Measurements from ENCODE around the gene SCN2A.

SCN2A gene

DNA sequence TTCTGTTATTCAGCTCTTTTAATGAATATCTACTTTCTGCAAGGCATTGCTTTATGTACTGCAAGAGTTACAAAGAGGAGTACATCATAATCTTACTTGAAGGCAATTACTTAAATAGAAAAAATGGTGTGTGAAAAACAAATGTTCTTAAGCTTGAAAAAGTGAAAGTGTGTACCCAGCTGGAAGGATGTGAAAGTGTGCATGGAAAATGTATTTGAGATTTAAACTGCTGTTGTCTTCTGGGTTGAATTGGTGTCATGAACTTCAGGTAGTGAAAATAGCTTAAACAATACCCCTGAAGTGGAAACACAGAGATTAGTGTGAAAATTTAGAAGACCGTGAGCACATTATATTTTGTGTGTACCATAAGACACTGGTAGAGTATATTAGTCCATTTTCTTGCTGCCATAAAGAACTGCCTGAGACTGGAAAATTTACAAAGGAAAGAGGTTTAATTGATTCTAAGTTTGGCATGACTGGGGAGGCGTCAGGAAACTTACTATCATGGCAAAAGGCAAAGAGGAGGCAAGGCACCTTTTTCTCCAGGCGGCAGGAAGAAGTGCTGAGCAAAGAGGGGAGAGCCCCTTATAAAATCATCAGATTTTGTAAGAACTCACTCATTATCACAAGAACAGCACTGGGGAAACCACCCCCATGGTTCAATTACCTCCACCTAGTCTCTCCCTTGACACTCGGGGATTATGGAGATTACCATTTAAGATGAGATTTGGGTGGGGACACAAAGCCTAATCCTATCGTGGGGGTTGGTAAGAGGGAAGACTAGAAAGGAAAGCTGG is 38.8 kb downstream of the SCN2A start:
- no peak overlapping the region for H3K4me3 Mint-ChIP-seq
- H3K9me3 Mint-ChIP-seq, result no peaks in the 10 kb centered on the region
- H3K27me3 Mint-ChIP-seq (ENCODE audit: low read depth), result no peaks in the 10 kb centered on the region
- H3K4me1 Mint-ChIP-seq (ENCODE audit: low read depth), result peaks cover 2% of the 10 kb centered on the region
- H3K27ac Mint-ChIP-seq, result no peak overlapping the region
- H3K36me3 Mint-ChIP-seq (ENCODE audit: low read depth), result no peaks in the 10 kb centered on the region

DNA sequence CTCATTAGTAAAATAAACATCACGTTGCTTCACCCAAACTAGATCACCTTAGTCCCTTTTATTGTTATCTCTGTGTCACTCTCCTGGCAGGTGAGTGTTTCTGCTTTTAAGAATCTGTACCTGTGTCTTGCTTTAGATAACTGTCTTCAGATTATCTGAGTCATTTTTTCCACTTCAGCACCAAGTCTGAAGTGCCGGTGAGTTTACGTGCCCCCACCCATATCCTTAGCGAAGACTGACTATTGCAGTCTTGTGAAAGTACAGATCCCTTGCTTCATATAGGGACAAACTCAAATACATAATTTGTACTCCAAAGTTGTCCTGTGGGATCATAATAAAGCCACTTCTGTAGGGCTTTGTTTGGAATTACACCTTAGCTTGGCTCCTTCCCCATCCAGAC is 41.1 kb downstream of the SCN2A start:
- Mint-ChIP-seq H3K4me1 (ENCODE audit: low read depth) (peaks cover 2% of the 10 kb centered on the region), H3K27ac (no peak overlapping the region), H3K4me3 (no peak overlapping the region), H3K9me3 (no peaks in the 10 kb centered on the region), H3K36me3 (ENCODE audit: low read depth) (no peaks in the 10 kb centered on the region), H3K27me3 (ENCODE audit: low read depth) (no peaks in the 10 kb centered on the region)

DNA sequence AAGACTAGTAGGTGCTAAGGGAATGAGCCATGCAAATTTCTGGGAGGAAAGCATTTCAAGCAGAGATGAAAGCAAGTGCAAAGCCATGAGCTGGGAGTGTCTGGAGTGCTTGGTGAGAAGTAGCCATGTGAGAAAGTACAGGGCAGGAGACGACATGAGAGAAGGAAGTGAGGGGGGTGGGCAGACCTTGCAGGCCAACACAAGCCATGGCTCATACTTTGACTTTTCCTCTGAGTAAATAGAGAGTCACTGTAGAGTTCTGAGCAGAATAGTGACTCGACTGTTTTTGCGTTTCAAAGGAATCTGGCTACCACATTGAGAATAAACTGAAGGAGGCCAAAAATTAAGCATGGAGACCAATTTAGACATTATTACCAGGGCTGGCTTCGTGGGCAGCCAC is 42.2 kb downstream of the SCN2A start:
- H3K27ac Mint-ChIP-seq, result no peak overlapping the region
- no peaks in the 10 kb centered on the region for H3K36me3 Mint-ChIP-seq (ENCODE audit: low read depth)
- peaks cover 2% of the 10 kb centered on the region for H3K4me1 Mint-ChIP-seq (ENCODE audit: low read depth)
- H3K4me3 Mint-ChIP-seq, result no peak overlapping the region
- no peaks in the 10 kb centered on the region for H3K27me3 Mint-ChIP-seq (ENCODE audit: low read depth)
- no peaks in the 10 kb centered on the region for H3K9me3 Mint-ChIP-seq

DNA sequence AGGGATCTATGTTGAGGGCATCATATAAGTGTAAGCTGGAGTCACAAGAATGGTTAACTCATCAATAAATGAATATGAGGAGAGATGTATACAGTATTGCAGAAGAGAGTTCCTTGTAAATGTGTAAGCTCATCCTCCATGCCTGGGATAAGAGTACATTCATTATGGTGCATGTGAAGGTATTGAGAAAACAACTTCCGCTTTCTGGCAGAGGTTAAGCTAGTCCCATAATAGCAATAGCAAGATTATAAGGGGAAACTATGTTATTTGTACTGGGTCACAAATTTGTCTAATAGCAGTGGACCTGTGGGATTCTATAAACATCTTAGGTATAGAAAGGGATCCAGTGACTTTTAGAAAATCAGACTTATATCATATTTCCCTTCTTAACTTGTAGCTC is 44.1 kb downstream of the SCN2A start:
- Mint-ChIP-seq H3K4me3 (no peak overlapping the region), H3K4me1 (ENCODE audit: low read depth) (no peaks in the 10 kb centered on the region), H3K9me3 (no peaks in the 10 kb centered on the region), H3K27me3 (ENCODE audit: low read depth) (peaks cover 3% of the 10 kb centered on the region), H3K27ac (no peak overlapping the region), H3K36me3 (ENCODE audit: low read depth) (no peaks in the 10 kb centered on the region)

DNA sequence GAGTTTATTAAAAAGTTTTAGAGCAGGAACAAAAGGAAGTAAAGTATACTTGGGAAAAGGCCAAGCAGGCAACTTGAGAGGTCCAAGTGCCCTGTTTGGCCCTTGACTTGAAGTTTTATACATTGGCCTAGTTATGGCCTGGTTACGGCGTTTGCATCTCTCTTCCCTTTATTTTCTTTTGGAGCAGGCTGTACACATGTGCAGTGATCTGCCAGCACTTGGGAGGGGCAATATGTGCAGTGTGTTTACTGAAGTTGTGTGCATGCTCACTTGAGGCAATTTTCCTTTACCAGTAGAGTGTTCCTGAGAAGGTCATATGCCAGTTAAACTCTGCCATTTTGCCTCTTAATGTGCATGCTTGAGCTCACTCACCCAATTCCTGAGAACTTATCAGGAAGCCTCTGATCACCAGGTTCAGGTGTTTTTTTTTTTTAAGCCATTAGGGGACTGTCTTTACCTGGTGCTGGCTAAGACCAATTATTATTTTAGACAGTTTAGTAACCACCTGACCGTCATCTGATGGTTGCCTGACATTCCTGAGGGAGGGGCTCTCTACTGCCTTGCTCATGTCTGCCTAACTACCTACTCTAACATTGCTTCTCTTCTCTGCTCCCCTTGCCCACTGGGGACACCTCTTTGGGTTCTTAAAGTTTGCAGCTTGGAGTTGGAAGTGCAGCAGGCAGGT is 48.0 kb downstream of the SCN2A start:
- no peaks in the 10 kb centered on the region for H3K36me3 Mint-ChIP-seq (ENCODE audit: low read depth)
- H3K9me3 Mint-ChIP-seq, result no peaks in the 10 kb centered on the region
- H3K4me1 Mint-ChIP-seq (ENCODE audit: low read depth), result no peaks in the 10 kb centered on the region
- no peak overlapping the region for H3K27ac Mint-ChIP-seq
- H3K4me3 Mint-ChIP-seq, result no peak overlapping the region
- peaks cover 7% of the 10 kb centered on the region for H3K27me3 Mint-ChIP-seq (ENCODE audit: low read depth)

DNA sequence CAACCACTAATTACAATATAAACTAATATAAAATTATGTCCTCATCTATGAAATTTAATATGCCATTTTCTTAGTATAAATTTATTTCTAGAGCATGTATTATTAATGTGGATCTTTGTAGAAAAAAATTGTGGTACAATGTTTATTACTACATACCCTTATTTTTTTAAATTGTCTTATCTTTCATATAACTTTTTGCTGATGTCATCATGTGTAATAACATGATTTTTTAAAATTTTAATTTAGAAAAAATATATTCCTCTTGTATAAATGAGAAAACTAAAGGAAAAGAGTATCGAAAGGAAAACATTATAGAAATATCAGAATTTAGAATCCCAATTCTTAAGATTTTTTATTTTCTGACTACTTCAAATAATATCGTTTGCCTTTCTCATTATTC is 49.9 kb downstream of the SCN2A start:
- Mint-ChIP-seq H3K36me3 (ENCODE audit: low read depth) (no peaks in the 10 kb centered on the region), H3K4me3 (no peak overlapping the region), H3K27me3 (ENCODE audit: low read depth) (peaks cover 10% of the 10 kb centered on the region), H3K27ac (no peak overlapping the region), H3K9me3 (no peaks in the 10 kb centered on the region), H3K4me1 (ENCODE audit: low read depth) (no peaks in the 10 kb centered on the region)

DNA sequence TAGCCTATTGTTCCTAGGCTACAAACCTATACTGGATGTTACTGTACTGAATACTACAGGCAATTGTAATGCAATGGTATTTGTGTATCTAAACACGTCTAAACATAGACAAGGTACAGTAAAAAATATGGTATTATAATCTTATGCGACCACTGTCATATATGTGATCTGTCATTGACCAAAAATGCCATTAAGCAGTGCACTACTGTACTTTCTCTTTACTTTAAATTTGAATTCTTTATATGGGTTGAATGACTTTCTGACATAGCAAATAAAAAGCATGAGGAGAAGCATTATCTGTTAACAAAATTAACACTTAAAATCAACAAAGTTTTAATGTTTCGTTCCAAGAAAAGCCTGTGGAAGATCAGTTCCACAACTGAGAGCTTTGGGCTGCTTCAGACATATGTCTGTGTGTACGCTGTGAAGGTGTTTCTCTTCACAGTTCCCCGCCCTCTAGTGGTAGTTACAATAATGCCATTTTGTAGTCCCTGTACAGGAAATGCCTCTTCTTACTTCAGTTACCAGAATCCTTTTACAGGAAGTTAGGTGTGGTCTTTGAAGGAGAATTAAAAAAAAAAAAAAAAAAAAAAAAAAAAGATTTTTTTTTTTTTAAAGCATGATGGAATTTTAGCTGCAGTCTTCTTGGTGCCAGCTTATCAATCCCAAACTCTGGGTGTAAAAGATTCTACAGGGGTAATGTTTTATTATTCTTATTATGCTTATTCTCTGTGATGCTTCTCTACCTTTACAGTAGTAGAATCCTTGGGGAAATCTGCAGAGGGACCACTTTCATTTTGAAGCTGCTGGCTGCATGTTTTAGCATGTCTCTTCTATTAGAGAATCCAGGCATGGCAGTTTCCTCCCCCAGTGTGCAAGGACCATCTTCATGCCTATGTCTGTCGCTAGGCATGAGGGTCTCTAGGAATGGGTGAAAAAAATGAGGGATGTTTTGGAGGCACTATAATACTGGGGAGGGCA is 54.5 kb downstream of the SCN2A start:
- no peaks in the 10 kb centered on the region for H3K9me3 Mint-ChIP-seq
- no peaks in the 10 kb centered on the region for H3K4me1 Mint-ChIP-seq (ENCODE audit: low read depth)
- no peak overlapping the region for H3K4me3 Mint-ChIP-seq
- H3K36me3 Mint-ChIP-seq (ENCODE audit: low read depth), result no peaks in the 10 kb centered on the region
- peaks cover 13% of the 10 kb centered on the region for H3K27me3 Mint-ChIP-seq (ENCODE audit: low read depth)
- no peak overlapping the region for H3K27ac Mint-ChIP-seq

DNA sequence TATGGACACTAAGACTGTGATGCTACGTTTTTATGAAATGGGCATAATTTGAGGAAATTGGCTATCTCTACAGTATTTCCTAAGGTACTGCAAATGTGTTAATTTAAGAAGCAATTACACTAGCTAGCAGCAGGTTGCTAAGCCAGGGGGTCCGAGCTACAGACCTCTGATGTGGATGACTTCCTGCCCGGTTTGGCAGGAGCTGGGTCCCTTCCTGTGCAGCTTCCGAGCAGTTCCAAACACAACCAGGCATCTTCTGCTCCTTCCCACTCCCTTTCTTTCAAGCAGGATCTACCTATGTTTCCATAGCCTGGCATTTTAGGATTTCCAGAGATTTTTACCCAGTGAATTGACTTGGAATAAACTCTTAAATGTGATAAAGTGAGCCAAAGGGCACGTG is 55.7 kb downstream of the SCN2A start:
- H3K4me1 Mint-ChIP-seq (ENCODE audit: low read depth), result no peaks in the 10 kb centered on the region
- H3K27me3 Mint-ChIP-seq (ENCODE audit: low read depth), result peaks cover 13% of the 10 kb centered on the region
- H3K4me3 Mint-ChIP-seq, result no peak overlapping the region
- H3K36me3 Mint-ChIP-seq (ENCODE audit: low read depth), result no peaks in the 10 kb centered on the region
- no peaks in the 10 kb centered on the region for H3K9me3 Mint-ChIP-seq
- H3K27ac Mint-ChIP-seq, result no peak overlapping the region

DNA sequence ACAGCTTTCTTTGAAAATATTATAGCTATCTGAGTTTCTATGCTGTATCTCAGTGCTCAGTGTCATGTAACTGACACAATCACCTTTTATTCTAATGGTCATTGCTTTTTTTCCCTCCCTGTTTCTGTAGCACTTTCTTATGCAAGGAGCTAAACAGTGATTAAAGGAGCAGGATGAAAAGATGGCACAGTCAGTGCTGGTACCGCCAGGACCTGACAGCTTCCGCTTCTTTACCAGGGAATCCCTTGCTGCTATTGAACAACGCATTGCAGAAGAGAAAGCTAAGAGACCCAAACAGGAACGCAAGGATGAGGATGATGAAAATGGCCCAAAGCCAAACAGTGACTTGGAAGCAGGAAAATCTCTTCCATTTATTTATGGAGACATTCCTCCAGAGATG is 56.4 kb downstream of the SCN2A start:
- peaks cover 10% of the 10 kb centered on the region for H3K27me3 Mint-ChIP-seq (ENCODE audit: low read depth)
- H3K9me3 Mint-ChIP-seq, result no peaks in the 10 kb centered on the region
- no peaks in the 10 kb centered on the region for H3K36me3 Mint-ChIP-seq (ENCODE audit: low read depth)
- H3K4me3 Mint-ChIP-seq, result no peak overlapping the region
- no peaks in the 10 kb centered on the region for H3K4me1 Mint-ChIP-seq (ENCODE audit: low read depth)
- H3K27ac Mint-ChIP-seq, result no peak overlapping the region

DNA sequence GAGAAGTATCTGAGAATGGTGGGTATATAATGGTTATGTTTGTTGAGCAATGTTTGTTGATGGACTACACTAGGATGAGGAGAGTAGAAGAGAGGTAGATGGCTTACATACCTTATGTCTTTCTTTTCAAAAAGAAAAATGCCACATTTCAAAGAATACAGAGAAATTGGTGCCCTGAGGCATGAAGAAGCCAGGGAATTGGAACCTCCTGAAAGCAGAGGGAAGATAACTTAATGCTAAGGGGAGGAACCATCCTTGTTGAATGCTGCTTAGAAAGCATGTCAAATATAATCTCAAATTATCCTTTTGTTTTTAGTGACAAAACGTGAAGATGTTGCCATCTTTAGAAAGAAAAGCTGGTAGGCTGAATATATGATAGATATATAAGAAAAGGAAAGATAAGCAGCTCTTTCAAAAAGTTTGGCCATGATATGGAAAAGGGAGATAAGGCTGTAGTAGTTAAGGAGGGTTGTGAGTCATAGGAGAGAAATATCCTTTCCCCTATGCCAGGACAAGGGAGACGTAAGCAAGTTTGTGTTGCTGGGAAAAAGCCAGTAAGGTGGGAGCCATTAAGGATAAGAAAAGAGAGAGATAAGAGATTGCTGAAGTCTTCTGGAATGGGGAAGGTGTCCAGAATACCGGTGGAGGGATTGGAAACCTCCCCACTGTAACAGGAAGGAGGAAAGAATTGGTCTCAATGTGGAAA is 66.3 kb downstream of the SCN2A start:
- no peaks in the 10 kb centered on the region for H3K36me3 Mint-ChIP-seq (ENCODE audit: low read depth)
- H3K27ac Mint-ChIP-seq, result no peak overlapping the region
- H3K4me1 Mint-ChIP-seq (ENCODE audit: low read depth), result no peaks in the 10 kb centered on the region
- H3K9me3 Mint-ChIP-seq, result no peaks in the 10 kb centered on the region
- no peak overlapping the region for H3K4me3 Mint-ChIP-seq
- H3K27me3 Mint-ChIP-seq (ENCODE audit: low read depth), result no peaks in the 10 kb centered on the region

DNA sequence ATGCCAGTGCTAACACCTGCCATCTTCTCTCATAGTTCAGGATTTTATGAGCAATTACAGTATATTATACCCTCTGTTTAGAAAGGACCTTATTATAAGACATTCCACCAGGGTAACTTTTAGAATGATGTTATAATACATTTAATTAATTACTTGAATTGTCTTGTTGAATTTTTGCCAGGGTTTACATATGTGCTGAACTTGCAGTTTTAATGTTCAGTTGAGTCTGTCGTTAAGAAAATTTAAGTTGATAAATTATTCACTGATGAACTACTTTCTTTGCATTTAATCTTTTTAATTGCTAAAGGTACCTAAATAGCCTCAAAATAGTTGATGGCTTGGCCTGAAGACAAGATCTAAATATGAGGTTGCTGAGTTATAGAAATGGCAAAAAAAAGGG is 68.1 kb downstream of the SCN2A start:
- no peak overlapping the region for H3K4me3 Mint-ChIP-seq
- no peaks in the 10 kb centered on the region for H3K4me1 Mint-ChIP-seq (ENCODE audit: low read depth)
- no peak overlapping the region for H3K27ac Mint-ChIP-seq
- H3K27me3 Mint-ChIP-seq (ENCODE audit: low read depth), result peaks cover 4% of the 10 kb centered on the region
- no peaks in the 10 kb centered on the region for H3K36me3 Mint-ChIP-seq (ENCODE audit: low read depth)
- no peaks in the 10 kb centered on the region for H3K9me3 Mint-ChIP-seq

DNA sequence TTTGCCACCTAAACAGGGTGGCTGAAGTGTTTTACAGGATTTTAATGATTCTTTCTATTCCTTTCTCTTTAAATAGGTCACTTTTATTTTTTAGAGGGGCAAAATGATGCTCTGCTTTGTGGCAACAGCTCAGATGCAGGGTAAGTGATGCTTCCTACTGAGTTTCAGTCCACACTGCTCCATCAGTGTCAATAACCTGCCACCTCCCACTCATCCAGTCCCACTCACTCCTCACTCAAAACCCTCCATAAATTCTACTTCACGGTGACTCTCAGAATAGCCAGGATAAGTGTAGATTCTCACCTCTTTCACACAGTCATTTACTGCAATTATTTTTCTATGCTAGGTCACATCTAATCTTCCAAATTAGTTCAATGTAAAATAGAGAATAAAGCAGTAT is 72.7 kb downstream of the SCN2A start:
- no peaks in the 10 kb centered on the region for H3K9me3 Mint-ChIP-seq
- H3K4me3 Mint-ChIP-seq, result no peak overlapping the region
- no peaks in the 10 kb centered on the region for H3K36me3 Mint-ChIP-seq (ENCODE audit: low read depth)
- no peaks in the 10 kb centered on the region for H3K4me1 Mint-ChIP-seq (ENCODE audit: low read depth)
- H3K27me3 Mint-ChIP-seq (ENCODE audit: low read depth), result peaks cover 9% of the 10 kb centered on the region
- no peak overlapping the region for H3K27ac Mint-ChIP-seq

DNA sequence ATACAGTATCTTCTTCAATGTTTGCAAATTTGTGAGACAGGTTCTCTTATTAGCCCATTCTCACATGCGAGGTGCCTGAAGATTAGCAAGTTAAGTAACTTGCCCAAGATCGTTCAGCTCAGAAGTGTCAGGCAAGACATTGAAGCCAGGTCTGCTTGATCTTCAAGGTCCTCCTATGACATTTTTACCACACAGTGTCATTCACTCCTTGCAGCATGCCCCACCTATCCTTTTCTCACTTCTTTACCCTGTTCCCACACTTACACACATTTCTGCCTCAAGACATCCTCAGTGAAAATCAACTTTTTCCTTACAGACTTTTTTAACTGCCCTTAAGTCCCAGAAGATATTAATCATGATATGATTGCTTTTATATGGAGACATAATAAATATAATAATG is 73.8 kb downstream of the SCN2A start:
- Mint-ChIP-seq H3K36me3 (ENCODE audit: low read depth) (no peaks in the 10 kb centered on the region), H3K4me3 (no peak overlapping the region), H3K4me1 (ENCODE audit: low read depth) (no peaks in the 10 kb centered on the region), H3K27ac (no peak overlapping the region), H3K9me3 (no peaks in the 10 kb centered on the region), H3K27me3 (ENCODE audit: low read depth) (peaks cover 9% of the 10 kb centered on the region)

DNA sequence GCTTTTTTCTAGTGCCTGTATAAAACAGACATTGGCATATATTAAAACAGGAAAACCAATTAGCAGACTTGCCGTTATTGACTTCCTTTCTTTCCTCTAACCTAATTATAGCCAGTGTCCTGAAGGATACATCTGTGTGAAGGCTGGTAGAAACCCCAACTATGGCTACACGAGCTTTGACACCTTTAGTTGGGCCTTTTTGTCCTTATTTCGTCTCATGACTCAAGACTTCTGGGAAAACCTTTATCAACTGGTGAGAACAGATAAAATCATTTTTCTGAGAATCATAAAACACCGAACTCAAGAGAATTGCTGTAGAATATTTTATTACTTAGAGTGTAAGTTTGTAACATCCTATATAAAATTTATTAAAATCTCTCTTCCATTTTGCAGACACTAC is 74.3 kb downstream of the SCN2A start:
- Mint-ChIP-seq H3K36me3 (ENCODE audit: low read depth) (no peaks in the 10 kb centered on the region), H3K4me1 (ENCODE audit: low read depth) (no peaks in the 10 kb centered on the region), H3K27me3 (ENCODE audit: low read depth) (peaks cover 9% of the 10 kb centered on the region), H3K4me3 (no peak overlapping the region), H3K9me3 (no peaks in the 10 kb centered on the region), H3K27ac (no peak overlapping the region)
